Heart left ventricle (tissue), 16 donors: ENCODE results near the gene ABCC1. TPM values are rescaled to one million over a fixed set of nuclear protein-coding genes. Genes with fewer than 3 reads are reported as not detected.
"Not testable (repeated sequence)": the region's sequence is repeated elsewhere in the genome, so short reads cannot be mapped to it uniquely, and the experiment has no call there.

ENCODE experiments used
- ATAC-seq, 4 donors: fragments of 200-7000 bp; cut with Tn5 transposase; one replicate each; pipeline ENCODE4 v1.9.1; 2020 to 2022; ENCODE audit warnings: moderate library complexity in 4 of 4, mild to moderate bottlenecking in 3 of 4, moderate number of reproducible peaks in 1 of 4
- DNase-seq, 5 donors: peaks; one replicate each; pipeline ENCODE4 v3.0.0-alpha.2; 2020
- H3K27ac ChIP-seq, 12 donors: fragments of 200-600 bp; sonication (generic) in 4 of 12; one replicate each; pipeline versions ENCODE4 v1.5.0 to v1.8.0; 2016 to 2022; ENCODE audit warnings: mild to moderate bottlenecking in 2 of 12
- H3K27me3 ChIP-seq, 9 donors: fragments of 200-600 bp; sonication (generic) in 2 of 9; one replicate each; pipeline versions ENCODE4 v1.5.1 to v1.8.0; 2016 to 2022; ENCODE audit warnings: mild to moderate bottlenecking in 3 of 9
- H3K36me3 ChIP-seq, 9 donors: fragments of 200-600 bp; sonication (generic) in 2 of 9; one replicate each; pipeline versions ENCODE4 v1.5.0 to v1.8.0; 2018 to 2022; ENCODE audit warnings: mild to moderate bottlenecking in 2 of 9
- H3K4me1 ChIP-seq, 12 donors: fragments of 200-600 bp; sonication (generic) in 4 of 12; one replicate each; pipeline versions ENCODE4 v1.5.0 to v1.8.0; 2016 to 2022; ENCODE audit warnings: mild to moderate bottlenecking in 3 of 12
- H3K4me3 ChIP-seq, 12 donors: fragments of 200-600 bp; sonication (generic) in 4 of 12; one replicate each; pipeline versions ENCODE4 v1.5.0 to v1.8.0; 2017 to 2022; ENCODE audit warnings: mild to moderate bottlenecking in 9 of 12, moderate library complexity in 4 of 12
- H3K9me3 ChIP-seq, 12 donors: fragments of 200-600 bp; sonication (generic) in 4 of 12; one replicate each; pipeline versions ENCODE4 v1.5.0 to v1.8.0; 2016 to 2022; ENCODE audit warnings: mild to moderate bottlenecking in 1 of 12
- CTCF ChIP-seq, 12 donors: fragments of 200-600 bp; sonication (generic) in 4 of 12; IDR thresholded peaks; one replicate each; pipeline versions ENCODE4 v1.5.0 to v1.8.0; 2018 to 2022; ENCODE audit warnings: antibody characterized with exemption in 12 of 12, mild to moderate bottlenecking in 5 of 12
- POLR2A ChIP-seq, 2 donors: fragments of 450-650 bp; IDR thresholded peaks; one replicate each; pipeline ENCODE4 v1.6.1; 2017; ENCODE audit warnings: antibody characterized with exemption in 2 of 2, mild to moderate bottlenecking in 2 of 2, moderate library complexity in 2 of 2
- WGBS, 4 donors: extraction: QIAGEN DNeasy Blood & Tissue Kit in 2 of 4; methylation state at CpG; one replicate each; pipeline versions ENCODE4 v1.1.5 to v1.1.7; 2013 to 2018; 5-methylcytosine and 5-hydroxymethylcytosine counted together
- intact Hi-C, 10 donors: fragments of 100-400 bp; cut with DNase I; formaldehyde crosslinking; loops; one replicate each; pipeline versions ENCODE4 v1.11.1 to v1.14.2; 2022
- polyA plus RNA-seq, 2 donors: library from polyadenylated mRNA; stranded (reverse); fragments of 200-250 nt; gene quantifications; one replicate each; pipeline ENCODE4 v1.2.3, GENCODE V29; 2013
- total RNA-seq, 9 donors: library from RNA; depleted of rRNA in 2 of 9; stranded (reverse); fragments of >200 nt in 2 of 9; fragmentation: NEBNext Ultra II Directional in 3 of 9; extraction: Animal tissue kit (Norgen Biotek cat#: 25700) in 3 of 9; gene quantifications; one replicate each; pipeline versions ENCODE4 v1.1.0 to v1.2.4, GENCODE V29; 2016 to 2023
- donor health status: ischemic (EF 13 %, LVEDD 7.1; RV severe dilation, severe dysfunction).
- donor health status: healthy with polysubstance abuse.
- donor health status: DM: no; HTN: yes; CAD: no.
- donor health status: DM: no; HTN: no; CAD: no.
- donor health status: ischemic (EF 25% LVEDD 6.9; RV normal size, moderate dysfunction).
- donor health status: ischemic (EF 25% LVEDD 5.7; RV mildly dilated, moderate dysfunction).
- donor health status: healthy.
- donor health status: DM: yes; HTN: yes; CAD: no.
- donor health status: ischemic (EF 35%, LVEDD 5.7; RV mildly dilated, moderate dysfunction).
- donor health status: nonischemic (EF 11% LVEDD 7.7; RV severe dilation, severe dysfunction).
- donor health status: DM: yes; HTN: yes; CAD: no.
- donor health status: PGD.
- donor health status: ischemic (EF 29% LVEDD 5.4; RV normal size, mild dysfunction).
- donor health status: nonischemic (EF 23%, LVEDD 6.1; RV moderate dilation, normal function).

ABCC1 gene
- total and polyA plus RNA-seq, 11 donors, result 8.1 to 28.0 (median 22.4) TPM

- Histone ChIP-seq H3K9me3 (no peaks in the 10 kb centered on the region), H3K4me3 (no peak overlapping the region), H3K36me3 (no peaks in the 10 kb centered on the region), H3K4me1 (no peaks in the 10 kb centered on the region), H3K27me3 (no peaks in the 10 kb centered on the region), H3K27ac (no peak overlapping the region)
- no peak for DNase-seq
- WGBS, 4 donors, result 70 to 78% (median 75%) methylated on average over 7 of the region's 7 CpGs
- intact Hi-C loops, result no loop called here
- no peak for ATAC-seq
- no peak for TF ChIP-seq POLR2A (IDR thresholded peaks at IDR 0.05)
- TF ChIP-seq CTCF (IDR thresholded peaks at IDR 0.05), result no peak
Observed at GRCh38 chr16:15913046-15913698, 36.2 kb upstream of the ABCC1 start.

- H3K27me3 ChIP-seq, result no peaks in the 10 kb centered on the region
- ATAC-seq, result no peak
- H3K4me3 ChIP-seq, result no peak overlapping the region
- no peak for DNase-seq
- intact Hi-C loops, result no loop called here
- no peaks in the 10 kb centered on the region for H3K36me3 ChIP-seq
- H3K9me3 ChIP-seq, result no peaks in the 10 kb centered on the region
- no peak overlapping the region for H3K27ac ChIP-seq
- 67 to 89% (median 76%) methylated on average over 5 of the region's 5 CpGs for WGBS, 4 donors
- TF ChIP-seq CTCF (IDR thresholded peaks at IDR 0.05), result no peak
- no peak for TF ChIP-seq POLR2A (IDR thresholded peaks at IDR 0.05)
- H3K4me1 ChIP-seq, result no peaks in the 10 kb centered on the region
Observed at GRCh38 chr16:15915555-15916081, 33.8 kb upstream of the ABCC1 start.

GRCh38 chr16:15916323-15916722 lies 33.1 kb upstream of the ABCC1 start:
- H3K9me3 ChIP-seq, result no peaks in the 10 kb centered on the region
- DNase-seq (no peak), ATAC-seq (no peak)
- no peak overlapping the region for H3K27ac ChIP-seq
- H3K27me3 ChIP-seq, result no peaks in the 10 kb centered on the region
- no peak overlapping the region for H3K4me3 ChIP-seq
- TF ChIP-seq POLR2A (IDR thresholded peaks at IDR 0.05) (no peak), CTCF (IDR thresholded peaks at IDR 0.05) (no peak)
- intact Hi-C loops, result no loop called here
- WGBS, 4 donors, result 83 to 85% (median 84%) methylated on average over 8 of the region's 8 CpGs
- H3K4me1 ChIP-seq, result no peaks in the 10 kb centered on the region
- no peaks in the 10 kb centered on the region for H3K36me3 ChIP-seq

GRCh38 chr16:15918314-15918713 lies 31.1 kb upstream of the ABCC1 start:
- intact Hi-C loops, H3K27me3 ChIP-seq, DNase-seq, H3K9me3 ChIP-seq, H3K36me3 ChIP-seq, ATAC-seq, H3K4me3 ChIP-seq, H3K4me1 ChIP-seq, H3K27ac ChIP-seq: not testable (repeated sequence)
- WGBS, 4 donors, result 80 to 84% (median 82%) methylated on average over 3 of the region's 3 CpGs

GRCh38 chr16:15919331-15919730 lies 30.1 kb upstream of the ABCC1 start:
- H3K27ac ChIP-seq, result no peak overlapping the region
- no peak overlapping the region for H3K4me3 ChIP-seq
- intact Hi-C loops, result no loop called here
- WGBS, 4 donors, result 89 to 97% (median 95%) methylated on average over 6 of the region's 6 CpGs
- no peaks in the 10 kb centered on the region for H3K4me1 ChIP-seq
- H3K27me3 ChIP-seq, result no peaks in the 10 kb centered on the region
- no peak for ATAC-seq
- no peaks in the 10 kb centered on the region for H3K36me3 ChIP-seq
- no peak for DNase-seq
- no peaks in the 10 kb centered on the region for H3K9me3 ChIP-seq
- no peak for TF ChIP-seq POLR2A (IDR thresholded peaks at IDR 0.05)
- TF ChIP-seq CTCF (IDR thresholded peaks at IDR 0.05), result no peak
